ENCODE data around the gene PAXX.

Gene PAXX

GRCh38 chr9:136953771-136954269 lies 38.4 kb upstream of the PAXX start:
- no peak for DNase-seq

- DNase-seq, result no peak
Measured at GRCh38 chr9:136954270-136955083, 37.7 kb upstream of the PAXX start.

- DNase-seq, result no peak
Measured at GRCh38 chr9:136955202-136955942, 36.9 kb upstream of the PAXX start.

- no peak for DNase-seq
Measured at GRCh38 chr9:136955943-136956335, 36.3 kb upstream of the PAXX start.

GRCh38 chr9:136956604-136957003 lies 35.6 kb upstream of the PAXX start:
- no peak for DNase-seq

GRCh38 chr9:136957461-136957860 lies 34.8 kb upstream of the PAXX start:
- DNase-seq, result no peak

GRCh38 chr9:136957901-136958300 lies 34.3 kb upstream of the PAXX start:
- no peak for DNase-seq

- DNase-seq, result no peak
Measured at GRCh38 chr9:136958473-136958872, 33.7 kb upstream of the PAXX start.

GRCh38 chr9:136958898-136959850 lies 33.0 kb upstream of the PAXX start:
- no peak for DNase-seq

GRCh38 chr9:136960212-136960937 lies 31.8 kb upstream of the PAXX start:
- DNase-seq, result peak; percentile 47

GRCh38 chr9:136960938-136961275 lies 31.3 kb upstream of the PAXX start:
- no peak for DNase-seq

GRCh38 chr9:136961279-136962065 lies 30.8 kb upstream of the PAXX start:
- DNase-seq, result no peak

GRCh38 chr9:136962163-136962562 lies 30.1 kb upstream of the PAXX start:
- DNase-seq, result no peak

- no peak for DNase-seq
Measured at GRCh38 chr9:136962701-136963248, 29.4 kb upstream of the PAXX start.

GRCh38 chr9:136963341-136963740 lies 28.9 kb upstream of the PAXX start:
- DNase-seq, result no peak

- DNase-seq, result no peak
Measured at GRCh38 chr9:136963751-136964150, 28.5 kb upstream of the PAXX start.

- DNase-seq, result no peak
Measured at GRCh38 chr9:136964171-136964689, 28.0 kb upstream of the PAXX start.

- no peak for DNase-seq
Measured at GRCh38 chr9:136964833-136965422, 27.3 kb upstream of the PAXX start.

- DNase-seq, result peak; percentile 53
Measured at GRCh38 chr9:136965771-136966484, 26.3 kb upstream of the PAXX start.
